Mesodermal cell (in vitro differentiated cells): ENCODE results near the gene HTRA1.

Experiments
- H3K27ac ChIP-seq: 2 replicates; pipeline ENCODE4 v1.7.0; 2013; ENCODE audit warnings: mild to moderate bottlenecking, low read depth, low read length, moderate library complexity; ENCODE audit not compliant: severe bottlenecking
- H3K36me3 ChIP-seq: 2 replicates; pipeline ENCODE4 v1.7.1; 2013; ENCODE audit warnings: mild to moderate bottlenecking, low read length, moderate library complexity; ENCODE audit not compliant: control insufficient read depth, insufficient read depth
- H3K4me1 ChIP-seq: one replicate; pipeline ENCODE4 v1.7.1; 2013; ENCODE audit warnings: mild to moderate bottlenecking, low read length; ENCODE audit not compliant: insufficient read depth, control insufficient read depth, poor library complexity, severe bottlenecking
- H3K4me3 ChIP-seq: 2 replicates; pipeline ENCODE4 v1.7.0; 2013; ENCODE audit warnings: low read length, control low read depth, mild to moderate bottlenecking; ENCODE audit not compliant: insufficient read depth, poor library complexity, severe bottlenecking; ENCODE audit errors: extremely low read depth
- H3K9me3 ChIP-seq: 2 replicates; pipeline ENCODE4 v1.7.1; 2013; ENCODE audit warnings: mild to moderate bottlenecking, low read length, moderate library complexity; ENCODE audit not compliant: control insufficient read depth
- WGBS, 2 experiments: methylation state at CpG; one replicate each; pipeline ENCODE4 v1.1.5; 2013; ENCODE audit warnings: missing lambda C conversion rate in 2 of 2; ENCODE audit not compliant: insufficient coverage in 2 of 2; 5-methylcytosine and 5-hydroxymethylcytosine counted together

HTRA1 gene

DNA sequence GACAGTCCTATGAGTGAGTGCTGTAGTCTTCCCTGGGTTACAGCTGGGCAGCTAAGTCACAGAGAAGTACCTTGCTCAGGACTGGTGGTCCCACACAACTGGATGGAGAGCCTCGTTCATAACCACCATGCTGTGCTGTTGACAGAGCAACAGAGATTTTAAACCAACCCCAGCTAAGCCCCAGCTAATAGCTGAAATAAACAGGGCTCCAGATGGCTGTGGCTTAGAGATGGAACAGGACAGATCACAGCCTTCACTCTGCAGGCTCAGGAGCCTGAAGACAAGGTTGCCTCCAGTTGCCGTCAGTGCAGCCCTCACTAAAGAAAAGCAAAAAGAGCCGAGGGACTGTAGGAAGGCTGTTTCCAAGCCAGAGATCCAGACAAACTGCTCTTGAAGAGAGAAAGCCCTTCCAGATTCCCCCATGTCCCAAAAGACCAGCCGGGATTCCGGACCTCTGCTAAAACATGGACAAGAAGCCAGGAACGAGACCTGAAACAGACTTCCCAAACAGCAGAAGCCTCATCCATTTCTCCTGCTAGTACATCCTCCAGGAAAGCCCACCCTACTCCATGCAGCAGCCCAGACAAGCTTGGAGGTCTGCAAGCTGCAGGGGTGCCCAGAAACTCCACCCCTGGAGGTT, 4.2 kb downstream of the HTRA1 start:
- peaks cover 10% of the 10 kb centered on the region for H3K36me3 ChIP-seq
- H3K27ac ChIP-seq, result no peak overlapping the region
- WGBS, 2 experiments, result 83 to 98% methylated on average over 5 to 6 of the region's 6 CpGs
- H3K9me3 ChIP-seq, result no peaks in the 10 kb centered on the region
- H3K4me1 ChIP-seq, result peaks cover 15% of the 10 kb centered on the region
- H3K4me3 ChIP-seq, result no peak overlapping the region

DNA sequence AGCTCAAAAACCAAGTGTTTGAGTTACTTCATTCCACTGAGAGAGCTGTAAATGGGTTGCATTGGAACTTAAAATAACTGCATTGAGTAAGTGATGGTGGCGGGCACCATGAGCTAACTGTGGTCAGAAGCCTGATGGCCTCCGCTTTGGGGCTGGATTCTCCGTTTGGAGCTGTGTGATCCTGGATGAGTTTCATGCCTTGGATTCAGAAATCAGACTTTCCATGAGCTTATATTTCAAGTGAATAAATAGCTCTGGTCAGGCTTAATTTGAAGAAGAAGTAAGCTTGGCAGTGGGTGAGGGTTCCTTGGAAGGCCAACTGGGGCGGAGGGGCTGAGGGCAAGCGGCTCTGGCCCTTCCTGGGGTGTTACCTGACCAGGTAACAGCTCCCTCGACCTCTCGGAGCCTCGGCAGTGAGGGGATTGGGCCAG, 5.6 kb downstream of the HTRA1 start:
- peaks cover 10% of the 10 kb centered on the region for H3K36me3 ChIP-seq
- peaks cover 11% of the 10 kb centered on the region for H3K4me1 ChIP-seq
- no peak overlapping the region for H3K4me3 ChIP-seq
- H3K27ac ChIP-seq, result no peak overlapping the region
- H3K9me3 ChIP-seq, result no peaks in the 10 kb centered on the region
- 91 to 95% methylated on average over 8 of the region's 8 CpGs for WGBS, 2 experiments

GRCh38 chr10:122467701-122468100, 6.3 kb downstream of the HTRA1 start:
- WGBS, 2 experiments, result 92 to 98% methylated on average over 3 of the region's 6 CpGs
- Histone ChIP-seq H3K4me3 (no peak overlapping the region), H3K27ac (no peak overlapping the region), H3K36me3 (peaks cover 10% of the 10 kb centered on the region), H3K9me3 (no peaks in the 10 kb centered on the region), H3K4me1 (peaks cover 11% of the 10 kb centered on the region)

- H3K9me3 ChIP-seq, result no peaks in the 10 kb centered on the region
- H3K4me1 ChIP-seq, result peaks cover 18% of the 10 kb centered on the region
- H3K4me3 ChIP-seq, result no peak overlapping the region
- H3K36me3 ChIP-seq, result peaks cover 10% of the 10 kb centered on the region
- no peak overlapping the region for H3K27ac ChIP-seq
- 95 to 100% methylated on average over 3 to 4 of the region's 5 CpGs for WGBS, 2 experiments
These were observed 7.1 kb downstream of the HTRA1 start for GRCh38 chr10:122468307-122468925.

GRCh38 chr10:122468926-122469781, 7.8 kb downstream of the HTRA1 start:
- H3K36me3 ChIP-seq, result peaks cover 10% of the 10 kb centered on the region
- peaks cover 26% of the 10 kb centered on the region for H3K4me1 ChIP-seq
- WGBS, 2 experiments, result 94 to 97% methylated on average over 6 to 10 of the region's 11 CpGs
- H3K27ac ChIP-seq, result no peak overlapping the region
- no peaks in the 10 kb centered on the region for H3K9me3 ChIP-seq
- H3K4me3 ChIP-seq, result no peak overlapping the region

DNA sequence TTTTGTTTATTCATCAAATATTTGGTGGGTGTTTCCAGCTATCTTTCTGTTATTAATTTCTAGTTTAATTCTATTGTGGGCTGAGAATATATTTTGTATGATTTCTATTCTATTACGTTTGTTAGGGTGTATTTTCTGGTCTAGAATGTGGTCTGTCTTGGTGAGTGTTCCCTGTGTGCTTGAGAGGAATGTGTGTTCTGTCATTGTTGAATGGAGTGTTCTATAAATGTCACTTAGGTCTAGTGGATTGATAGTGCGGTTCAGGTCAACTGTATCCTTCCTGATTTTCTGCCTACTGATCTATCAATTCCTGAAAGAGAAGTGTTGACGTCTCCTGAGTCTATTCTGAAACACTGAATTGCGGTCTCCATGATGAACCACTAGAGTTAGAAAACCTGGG, 8.5 kb downstream of the HTRA1 start:
- Histone ChIP-seq H3K9me3 (no peaks in the 10 kb centered on the region), H3K4me1 (peaks cover 31% of the 10 kb centered on the region), H3K36me3 (peaks cover 10% of the 10 kb centered on the region), H3K4me3 (no peak overlapping the region), H3K27ac (no peak overlapping the region)
- 96 to 100% methylated on average over 3 to 4 of the region's 4 CpGs for WGBS, 2 experiments

DNA sequence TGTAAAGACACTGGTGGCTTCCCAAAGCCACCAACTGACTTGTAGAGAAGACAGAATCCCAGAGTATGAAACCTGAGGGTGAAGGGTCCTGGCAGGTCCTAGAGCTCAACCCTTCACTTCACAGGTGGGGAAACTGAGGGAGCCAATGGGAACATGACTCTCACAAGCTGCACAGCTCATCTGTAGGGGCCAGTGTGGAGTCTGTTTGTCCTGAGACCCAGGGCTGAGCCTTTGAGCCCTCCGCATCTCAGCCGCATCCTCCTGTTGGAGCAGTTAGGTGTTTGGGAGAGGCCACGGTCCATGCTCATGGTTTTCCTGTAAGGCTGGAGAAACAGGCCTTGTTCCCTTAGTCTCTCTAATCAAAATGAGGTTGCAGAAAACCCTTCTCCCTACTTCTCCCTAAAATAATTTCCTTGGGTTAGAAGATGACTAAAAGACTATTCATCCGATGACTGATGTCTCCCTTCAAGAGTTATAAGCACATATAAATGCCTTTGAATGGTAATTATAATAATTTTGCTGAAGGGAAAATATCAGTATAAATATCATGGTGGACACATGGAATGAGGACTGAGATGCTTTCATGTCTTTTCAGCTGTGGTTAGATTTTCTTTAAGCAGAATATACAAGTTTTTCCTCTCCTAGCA, 10.3 kb downstream of the HTRA1 start:
- WGBS, 2 experiments, result 100% methylated on average over 1 of the region's 4 CpGs; no CpG with 5 or more reads in 1 of the 2 experiments
- Histone ChIP-seq H3K27ac (no peak overlapping the region), H3K4me1 (peaks cover 48% of the 10 kb centered on the region), H3K4me3 (no peak overlapping the region), H3K36me3 (peaks cover 4% of the 10 kb centered on the region), H3K9me3 (no peaks in the 10 kb centered on the region)

- Histone ChIP-seq H3K9me3 (no peaks in the 10 kb centered on the region), H3K4me3 (no peak overlapping the region), H3K27ac (no peak overlapping the region), H3K36me3 (no peaks in the 10 kb centered on the region), H3K4me1 (peaks cover 57% of the 10 kb centered on the region)
- WGBS, 2 experiments, result 80 to 96% methylated on average over 5 to 8 of the region's 8 CpGs
These were observed 11.8 kb downstream of the HTRA1 start for GRCh38 chr10:122473116-122473515.

DNA sequence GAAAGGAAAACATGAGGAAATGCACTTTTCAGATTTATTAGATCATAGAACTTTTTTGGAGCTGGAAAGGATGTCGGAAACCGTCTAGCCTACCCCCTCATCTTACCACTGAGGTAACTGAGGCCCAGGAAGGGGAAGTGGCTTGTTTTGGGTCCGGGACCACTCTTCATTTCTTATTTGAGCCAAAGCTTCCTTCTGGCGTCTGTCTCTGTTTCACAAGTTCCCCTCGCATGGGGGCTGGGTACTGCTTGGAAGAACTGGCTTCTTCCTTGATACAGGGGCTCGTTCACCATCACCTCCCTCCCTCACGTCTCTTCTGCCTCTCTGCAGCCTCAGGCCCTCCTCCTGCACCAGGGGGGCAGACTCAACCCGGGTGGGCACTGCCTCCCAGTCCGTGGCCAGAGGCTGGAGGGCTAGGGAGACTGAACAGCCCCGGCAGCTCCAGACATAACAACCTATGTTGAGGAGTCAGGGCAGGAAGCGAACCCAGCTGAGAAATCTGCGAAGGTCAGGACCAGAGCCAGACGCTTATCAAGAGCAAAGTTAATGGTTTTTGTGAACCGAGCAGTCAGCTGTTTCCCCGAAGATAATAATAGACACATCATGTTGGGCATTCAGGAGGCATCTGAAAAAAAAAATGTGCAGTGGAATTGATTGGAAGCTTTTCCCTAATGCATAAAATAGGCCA, 12.9 kb downstream of the HTRA1 start:
- peak overlapping the region; percentile 94 for H3K27ac ChIP-seq
- H3K36me3 ChIP-seq, result no peaks in the 10 kb centered on the region
- H3K4me3 ChIP-seq, result no peak overlapping the region
- H3K9me3 ChIP-seq, result no peaks in the 10 kb centered on the region
- H3K4me1 ChIP-seq, result peaks cover 54% of the 10 kb centered on the region
- WGBS, 2 experiments, result 65 to 73% methylated on average over 10 to 13 of the region's 15 CpGs

DNA sequence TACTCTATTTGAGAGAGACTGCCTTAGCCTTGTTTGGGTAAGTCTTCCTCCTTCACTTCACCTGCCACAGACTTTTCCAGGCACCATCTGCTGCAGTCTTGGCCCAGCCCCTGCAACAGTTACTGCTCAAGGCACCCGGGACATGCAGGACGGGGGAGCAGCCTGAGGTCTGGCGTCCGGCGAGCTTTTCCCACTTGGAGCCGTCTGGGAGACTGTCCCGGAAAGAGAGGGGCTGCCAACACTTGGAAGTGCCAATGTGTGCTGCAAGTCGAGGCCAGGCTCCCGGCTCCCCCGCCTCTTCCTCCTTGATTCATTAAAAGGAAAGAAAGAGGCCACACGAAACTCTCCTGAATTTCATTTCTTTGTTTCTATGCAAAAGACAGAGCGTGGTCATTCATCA, 13.7 kb downstream of the HTRA1 start:
- 57 to 73% methylated on average over 7 to 8 of the region's 12 CpGs for WGBS, 2 experiments

More for the DNA sequence above, 13.7 kb downstream of the HTRA1 start:
- Histone ChIP-seq H3K4me3 (no peak overlapping the region), H3K36me3 (no peaks in the 10 kb centered on the region), H3K9me3 (no peaks in the 10 kb centered on the region), H3K27ac (peak overlapping the region; percentile 94), H3K4me1 (peaks cover 56% of the 10 kb centered on the region)
